Measurements from ENCODE around the gene PKN3. TPM values are rescaled to one million over a fixed set of nuclear protein-coding genes. Genes with fewer than 3 reads are reported as not detected.

PKN3 gene
- polyA plus RNA-seq, 1 donor (not counting 4 experiments of a cell fraction or from before 2014, with no cell fraction given), result 1.3 TPM

DNA sequence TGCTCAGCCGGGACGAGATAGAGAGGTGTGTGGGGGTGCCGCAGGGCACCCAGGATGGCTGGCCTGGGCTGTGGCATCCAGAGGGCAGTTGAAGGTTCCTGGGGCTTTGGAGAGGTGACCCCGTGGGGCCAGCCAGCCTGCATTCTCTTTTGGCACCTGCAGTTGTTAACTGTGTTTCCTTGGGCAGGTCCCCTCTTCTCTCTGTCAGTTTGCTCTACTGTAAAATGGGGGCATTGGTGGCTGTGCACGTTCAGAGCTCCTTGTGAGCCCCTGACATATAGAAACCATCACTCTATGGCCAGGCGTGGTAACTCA lies 13.1 kb downstream of the PKN3 start:
- H3K79me2 ChIP-seq (ENCODE audit: control insufficient read depth, insufficient read depth, low read length), result no peaks in the 10 kb centered on the region
- dilution Hi-C loops (cut with MboI; ENCODE audit: extremely low pct_ligation_motif_present, low sequenced_read_pairs), result no loop called here
- DNase-seq (ENCODE audit: low read depth, low spot score) (no peak), FAIRE-seq (no peak)
- TF ChIP-seq, protein P1, sequence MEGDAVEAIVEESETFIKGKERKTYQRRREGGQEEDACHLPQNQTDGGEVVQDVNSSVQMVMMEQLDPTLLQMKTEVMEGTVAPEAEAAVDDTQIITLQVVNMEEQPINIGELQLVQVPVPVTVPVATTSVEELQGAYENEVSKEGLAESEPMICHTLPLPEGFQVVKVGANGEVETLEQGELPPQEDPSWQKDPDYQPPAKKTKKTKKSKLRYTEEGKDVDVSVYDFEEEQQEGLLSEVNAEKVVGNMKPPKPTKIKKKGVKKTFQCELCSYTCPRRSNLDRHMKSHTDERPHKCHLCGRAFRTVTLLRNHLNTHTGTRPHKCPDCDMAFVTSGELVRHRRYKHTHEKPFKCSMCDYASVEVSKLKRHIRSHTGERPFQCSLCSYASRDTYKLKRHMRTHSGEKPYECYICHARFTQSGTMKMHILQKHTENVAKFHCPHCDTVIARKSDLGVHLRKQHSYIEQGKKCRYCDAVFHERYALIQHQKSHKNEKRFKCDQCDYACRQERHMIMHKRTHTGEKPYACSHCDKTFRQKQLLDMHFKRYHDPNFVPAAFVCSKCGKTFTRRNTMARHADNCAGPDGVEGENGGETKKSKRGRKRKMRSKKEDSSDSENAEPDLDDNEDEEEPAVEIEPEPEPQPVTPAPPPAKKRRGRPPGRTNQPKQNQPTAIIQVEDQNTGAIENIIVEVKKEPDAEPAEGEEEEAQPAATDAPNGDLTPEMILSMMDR (optimal IDR thresholded peaks at IDR 0.05 in 1 of 3, IDR thresholded peaks at IDR 0.05 in 1 of 3, conservative IDR thresholded peaks at IDR 0.05 in 1 of 3; ENCODE audit: extremely low read depth in 1 of 3, insufficient read depth in 2 of 3, low read length in 3 of 3), result no peak
- no peak for TF ChIP-seq EZH2 (IDR thresholded peaks at IDR 0.05; ENCODE audit: low read length)
- no peak overlapping the region for H3K27ac ChIP-seq (ENCODE audit: control insufficient read depth, insufficient read depth, low read length)
- H3K4me1 ChIP-seq (ENCODE audit: control insufficient read depth, extremely low read depth, insufficient read depth, low read length), result no peaks in the 10 kb centered on the region
- H3K27me3 ChIP-seq (ENCODE audit: control insufficient read depth, extremely low read depth, insufficient read depth, low read length), result no peaks in the 10 kb centered on the region
- H3K9me1 ChIP-seq (ENCODE audit: control insufficient read depth, extremely low read depth, insufficient read depth, low read length), result no peaks in the 10 kb centered on the region
- peaks cover 0 to 3% of the 10 kb centered on the region in 2 experiments for H3K36me3 ChIP-seq (ENCODE audit: control insufficient read depth in 2 of 2, extremely low read depth in 1 of 2, insufficient read depth in 2 of 2, low read length in 2 of 2)
- H3K4me3 ChIP-seq (ENCODE audit: control insufficient read depth in 2 of 3, extremely low read depth in 1 of 3, insufficient read depth in 2 of 3, low read depth in 1 of 3, low read length in 3 of 3), result no peak overlapping the region
- H2AFZ ChIP-seq (ENCODE audit: control insufficient read depth, low read length), result no peak overlapping the region
- no peaks in the 10 kb centered on the region for H4K20me1 ChIP-seq (ENCODE audit: control insufficient read depth, extremely low read depth, insufficient read depth, low read length)
- no peak overlapping the region for H3K9ac ChIP-seq (ENCODE audit: control insufficient read depth, extremely low read depth, insufficient read depth, low read length)
- no peak overlapping the region for H3K4me2 ChIP-seq (ENCODE audit: control insufficient read depth, extremely low read depth, insufficient read depth, low read depth, low read length)
- no peaks in the 10 kb centered on the region for H3K9me3 ChIP-seq (ENCODE audit: control insufficient read depth, low read depth, low read length)

DNA sequence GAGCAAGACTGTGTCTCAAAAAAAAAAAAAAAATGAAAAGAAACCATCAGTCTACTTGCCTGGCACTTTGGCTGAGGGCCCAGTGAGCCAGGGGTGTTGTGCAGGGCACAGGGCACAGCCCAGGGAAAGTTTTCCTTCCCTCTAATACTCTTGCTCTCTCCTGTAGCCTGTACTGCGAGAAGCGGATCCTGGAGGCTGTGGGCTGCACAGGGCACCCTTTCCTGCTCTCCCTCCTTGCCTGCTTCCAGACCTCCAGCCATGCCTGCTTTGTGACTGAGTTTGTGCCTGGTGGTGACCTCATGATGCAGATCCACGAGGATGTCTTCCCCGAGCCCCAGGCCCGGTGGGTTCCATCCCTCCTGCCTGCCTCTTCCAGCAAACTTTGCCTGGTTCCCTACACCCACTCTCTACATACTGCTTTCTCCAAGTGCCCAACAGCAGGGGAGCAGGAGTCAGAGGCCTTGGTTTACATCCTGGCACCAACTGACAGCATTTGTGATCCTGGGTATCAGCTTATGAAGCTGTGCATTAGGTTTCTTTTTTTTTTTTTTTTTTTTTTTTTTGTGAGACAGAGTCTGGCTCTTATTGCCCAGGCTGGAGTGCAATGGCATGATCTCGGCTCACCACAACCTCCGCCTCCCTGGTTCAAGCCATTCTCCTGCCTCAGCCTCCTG lies 14.4 kb downstream of the PKN3 start:
- Histone ChIP-seq H3K79me2 (ENCODE audit: control insufficient read depth, insufficient read depth, low read length) (no peaks in the 10 kb centered on the region), H2AFZ (ENCODE audit: control insufficient read depth, low read length) (no peak overlapping the region), H3K36me3 (ENCODE audit: control insufficient read depth in 2 of 2, extremely low read depth in 1 of 2, insufficient read depth in 2 of 2, low read length in 2 of 2) (peaks cover 4% of the 10 kb centered on the region in 2 experiments), H3K4me3 (ENCODE audit: control insufficient read depth in 2 of 3, extremely low read depth in 1 of 3, insufficient read depth in 2 of 3, low read depth in 1 of 3, low read length in 3 of 3) (no peak overlapping the region), H3K27ac (ENCODE audit: control insufficient read depth, insufficient read depth, low read length) (no peak overlapping the region), H3K4me1 (ENCODE audit: control insufficient read depth, extremely low read depth, insufficient read depth, low read length) (no peaks in the 10 kb centered on the region), H3K9me1 (ENCODE audit: control insufficient read depth, extremely low read depth, insufficient read depth, low read length) (no peaks in the 10 kb centered on the region), H4K20me1 (ENCODE audit: control insufficient read depth, extremely low read depth, insufficient read depth, low read length) (no peaks in the 10 kb centered on the region), H3K9ac (ENCODE audit: control insufficient read depth, extremely low read depth, insufficient read depth, low read length) (no peak overlapping the region), H3K9me3 (ENCODE audit: control insufficient read depth, low read depth, low read length) (no peaks in the 10 kb centered on the region), H3K4me2 (ENCODE audit: control insufficient read depth, extremely low read depth, insufficient read depth, low read depth, low read length) (no peak overlapping the region), H3K27me3 (ENCODE audit: control insufficient read depth, extremely low read depth, insufficient read depth, low read length) (no peaks in the 10 kb centered on the region)
- dilution Hi-C loops (cut with MboI; ENCODE audit: extremely low pct_ligation_motif_present, low sequenced_read_pairs), result no loop called here
- DNase-seq (ENCODE audit: low read depth, low spot score) (no peak), FAIRE-seq (no peak)
- TF ChIP-seq, protein P1 (optimal IDR thresholded peaks at IDR 0.05 in 1 of 3, IDR thresholded peaks at IDR 0.05 in 1 of 3, conservative IDR thresholded peaks at IDR 0.05 in 1 of 3; ENCODE audit: extremely low read depth in 1 of 3, insufficient read depth in 2 of 3, low read length in 3 of 3), result no peak
